Astrocyte (in vitro differentiated cells and primary cell): ENCODE results near the gene GRIK5. TPM values are rescaled to one million over a fixed set of nuclear protein-coding genes. Genes with fewer than 3 reads are reported as not detected.

Experiments used
- DNase-seq: peaks from one replicate; pipeline ENCODE4 v3.0.0-alpha.2; 2010; ENCODE audit warnings: low read depth
- FAIRE-seq: peaks from 2 replicates; lab custom pipeline; 2011; peaks lifted over from hg19 to GRCh38; lab: Jason Lieb, UNC
- H2AFZ ChIP-seq: 2 replicates; pipeline ENCODE4 v1.6.0; 2012; ENCODE audit warnings: low read depth, low read length, inconsistent platforms
- H3K27ac ChIP-seq: 2 replicates; pipeline ENCODE4 v1.5.1; 2011; ENCODE audit warnings: low read depth, low read length, inconsistent platforms
- H3K27me3 ChIP-seq: 2 replicates; pipeline ENCODE4 v1.6.0; 2011; ENCODE audit warnings: low read length, inconsistent platforms; ENCODE audit not compliant: insufficient read depth
- H3K36me3 ChIP-seq: 2 replicates; pipeline ENCODE4 v1.5.1; 2011; ENCODE audit warnings: low read length, inconsistent platforms; ENCODE audit not compliant: insufficient read depth
- H3K4me1 ChIP-seq: 2 replicates; pipeline ENCODE4 v1.5.1; 2011; ENCODE audit warnings: low read length, inconsistent platforms; ENCODE audit not compliant: insufficient read depth
- H3K4me2 ChIP-seq: 2 replicates; pipeline ENCODE4 v1.6.0; 2012; ENCODE audit warnings: low read length, inconsistent platforms
- H3K4me3 ChIP-seq: 2 replicates; pipeline ENCODE4 v1.5.1; 2011; ENCODE audit warnings: low read depth, mild to moderate bottlenecking, low read length, inconsistent platforms; ENCODE audit not compliant: insufficient read depth
- H3K79me2 ChIP-seq: 2 replicates; pipeline ENCODE4 v1.6.0; 2012; ENCODE audit warnings: mild to moderate bottlenecking, low read length, inconsistent platforms; ENCODE audit not compliant: insufficient read depth
- H3K9ac ChIP-seq: 2 replicates; pipeline ENCODE4 v1.6.0; 2012; ENCODE audit warnings: mild to moderate bottlenecking, low read length, inconsistent platforms
- H3K9me3 ChIP-seq: 2 replicates; pipeline ENCODE4 v1.5.1; 2012; ENCODE audit warnings: low read depth, mild to moderate bottlenecking, low read length, inconsistent platforms; ENCODE audit not compliant: insufficient read depth
- H4K20me1 ChIP-seq: 2 replicates; pipeline ENCODE4 v1.6.0; 2012; ENCODE audit warnings: low read length, inconsistent platforms; ENCODE audit not compliant: insufficient read depth
- H3K27ac Mint-ChIP-seq: one replicate; pipeline ENCODE4 v1.8.0; 2021; ENCODE audit warnings: mild to moderate bottlenecking, mixed read lengths; ENCODE audit not compliant: unreplicated experiment
- H3K27me3 Mint-ChIP-seq: one replicate; pipeline ENCODE4 v1.8.0; 2021; ENCODE audit warnings: low read depth, mixed read lengths; ENCODE audit not compliant: unreplicated experiment
- H3K36me3 Mint-ChIP-seq: one replicate; pipeline ENCODE4 v1.8.0; 2021; ENCODE audit warnings: low read depth, mixed read lengths; ENCODE audit not compliant: unreplicated experiment
- H3K4me1 Mint-ChIP-seq: one replicate; pipeline ENCODE4 v1.8.0; 2021; ENCODE audit warnings: low read depth, mixed read lengths; ENCODE audit not compliant: unreplicated experiment
- H3K4me3 Mint-ChIP-seq: one replicate; pipeline ENCODE4 v1.8.0; 2021; ENCODE audit warnings: mild to moderate bottlenecking, moderate library complexity, mixed read lengths; ENCODE audit not compliant: unreplicated experiment
- H3K9me3 Mint-ChIP-seq: one replicate; pipeline ENCODE4 v1.8.0; 2021; ENCODE audit warnings: mild to moderate bottlenecking, mixed read lengths; ENCODE audit not compliant: unreplicated experiment
- EZH2 ChIP-seq: IDR thresholded peaks from 2 replicates; pipeline ENCODE4 v1.6.1; 2012; ENCODE audit warnings: mild to moderate bottlenecking, low read length, inconsistent platforms; ENCODE audit not compliant: insufficient read depth
- total RNA-seq: library from RNA; stranded (reverse); gene quantifications from 2 replicates; pipeline ENCODE4 v1.2.1, GENCODE V29; 2021
- TF ChIP-seq, protein P1 (sequence below): IDR thresholded peaks from 2 replicates; pipeline ENCODE4 v1.5.1; 2011; ENCODE audit warnings: low read depth, mild to moderate bottlenecking, inconsistent platforms, low read length, moderate library complexity; ENCODE audit not compliant: insufficient read depth

Gene GRIK5
- total RNA-seq, 1 donor from 2014 or later, result 9.2 TPM

GRCh38 chr19:42109896-42110295 is 39.9 kb upstream of the GRIK5 start:
- H3K36me3 Mint-ChIP-seq, result no peaks in the 10 kb centered on the region
- Histone ChIP-seq H3K4me2 (no peak overlapping the region), H3K9me3 (no peaks in the 10 kb centered on the region), H3K36me3 (no peaks in the 10 kb centered on the region), H3K27ac (no peak overlapping the region), H3K4me1 (peaks cover 45% of the 10 kb centered on the region), H3K27me3 (no peaks in the 10 kb centered on the region), H3K79me2 (no peaks in the 10 kb centered on the region), H3K4me3 (no peak overlapping the region), H4K20me1 (no peaks in the 10 kb centered on the region), H2AFZ (no peak overlapping the region), H3K9ac (no peak overlapping the region)
- H3K9me3 Mint-ChIP-seq, result no peaks in the 10 kb centered on the region
- H3K27me3 Mint-ChIP-seq, result no peaks in the 10 kb centered on the region
- no peak overlapping the region for H3K4me3 Mint-ChIP-seq
- DNase-seq (no peak), FAIRE-seq (no peak)
- H3K4me1 Mint-ChIP-seq, result peaks cover 59% of the 10 kb centered on the region
- TF ChIP-seq, protein P1, sequence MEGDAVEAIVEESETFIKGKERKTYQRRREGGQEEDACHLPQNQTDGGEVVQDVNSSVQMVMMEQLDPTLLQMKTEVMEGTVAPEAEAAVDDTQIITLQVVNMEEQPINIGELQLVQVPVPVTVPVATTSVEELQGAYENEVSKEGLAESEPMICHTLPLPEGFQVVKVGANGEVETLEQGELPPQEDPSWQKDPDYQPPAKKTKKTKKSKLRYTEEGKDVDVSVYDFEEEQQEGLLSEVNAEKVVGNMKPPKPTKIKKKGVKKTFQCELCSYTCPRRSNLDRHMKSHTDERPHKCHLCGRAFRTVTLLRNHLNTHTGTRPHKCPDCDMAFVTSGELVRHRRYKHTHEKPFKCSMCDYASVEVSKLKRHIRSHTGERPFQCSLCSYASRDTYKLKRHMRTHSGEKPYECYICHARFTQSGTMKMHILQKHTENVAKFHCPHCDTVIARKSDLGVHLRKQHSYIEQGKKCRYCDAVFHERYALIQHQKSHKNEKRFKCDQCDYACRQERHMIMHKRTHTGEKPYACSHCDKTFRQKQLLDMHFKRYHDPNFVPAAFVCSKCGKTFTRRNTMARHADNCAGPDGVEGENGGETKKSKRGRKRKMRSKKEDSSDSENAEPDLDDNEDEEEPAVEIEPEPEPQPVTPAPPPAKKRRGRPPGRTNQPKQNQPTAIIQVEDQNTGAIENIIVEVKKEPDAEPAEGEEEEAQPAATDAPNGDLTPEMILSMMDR, result no peak
- no peak for TF ChIP-seq EZH2
- H3K27ac Mint-ChIP-seq, result no peak overlapping the region

- Histone ChIP-seq H3K27me3 (no peaks in the 10 kb centered on the region), H3K4me1 (peaks cover 36% of the 10 kb centered on the region), H4K20me1 (no peaks in the 10 kb centered on the region), H3K79me2 (no peaks in the 10 kb centered on the region), H3K9me3 (no peaks in the 10 kb centered on the region), H3K4me2 (no peak overlapping the region), H3K27ac (no peak overlapping the region), H3K36me3 (no peaks in the 10 kb centered on the region), H3K9ac (no peak overlapping the region), H3K4me3 (no peak overlapping the region), H2AFZ (no peak overlapping the region)
- H3K36me3 Mint-ChIP-seq, result peaks cover 2% of the 10 kb centered on the region
- peak overlapping the region; percentile 75 for H3K4me3 Mint-ChIP-seq
- DNase-seq (peak; percentile 65), FAIRE-seq (no peak)
- no peak for TF ChIP-seq EZH2
- TF ChIP-seq, protein P1, result peak; percentile 100
- H3K27me3 Mint-ChIP-seq, result peaks cover 2% of the 10 kb centered on the region
- no peak overlapping the region for H3K27ac Mint-ChIP-seq
- H3K9me3 Mint-ChIP-seq, result no peaks in the 10 kb centered on the region
- peaks cover 50% of the 10 kb centered on the region for H3K4me1 Mint-ChIP-seq
Observed at GRCh38 chr19:42108527-42109389, 38.8 kb upstream of the GRIK5 start.

GRCh38 chr19:42105368-42105767 is 35.4 kb upstream of the GRIK5 start:
- no peaks in the 10 kb centered on the region for H3K9me3 Mint-ChIP-seq
- Histone ChIP-seq H3K36me3 (no peaks in the 10 kb centered on the region), H3K4me3 (no peak overlapping the region), H3K4me1 (peaks cover 5% of the 10 kb centered on the region), H3K9me3 (no peaks in the 10 kb centered on the region), H3K27me3 (no peaks in the 10 kb centered on the region), H3K4me2 (no peak overlapping the region), H3K9ac (no peak overlapping the region), H2AFZ (no peak overlapping the region), H4K20me1 (no peaks in the 10 kb centered on the region), H3K79me2 (no peaks in the 10 kb centered on the region), H3K27ac (no peak overlapping the region)
- DNase-seq (no peak), FAIRE-seq (no peak)
- H3K27me3 Mint-ChIP-seq, result peaks cover 2% of the 10 kb centered on the region
- no peak overlapping the region for H3K4me3 Mint-ChIP-seq
- no peak for TF ChIP-seq EZH2
- TF ChIP-seq, protein P1, result no peak
- H3K36me3 Mint-ChIP-seq, result peaks cover 2% of the 10 kb centered on the region
- H3K4me1 Mint-ChIP-seq, result peaks cover 24% of the 10 kb centered on the region
- H3K27ac Mint-ChIP-seq, result no peak overlapping the region
